NK-92 (cell line): ENCODE measurements around the gene MRAS.

Source experiments
- DNase-seq: peaks from one replicate; lab custom pipeline; 2025; ENCODE audit not compliant: unreplicated experiment; lab: John Stamatoyannopoulos, UW

MRAS gene

GRCh38 chr3:138384976-138385375, 36.6 kb downstream of the MRAS start:
- DNase-seq, result no peak

- DNase-seq, result no peak
Observed at GRCh38 chr3:138389144-138389601, 40.8 kb downstream of the MRAS start.

- DNase-seq, result no peak
Observed at GRCh38 chr3:138389841-138390581, 41.6 kb downstream of the MRAS start.

- DNase-seq, result no peak
Observed at GRCh38 chr3:138390582-138390932, 42.2 kb downstream of the MRAS start.

- DNase-seq, result no peak
Observed at GRCh38 chr3:138394156-138394555, 45.8 kb downstream of the MRAS start.

GRCh38 chr3:138394686-138395085, 46.3 kb downstream of the MRAS start:
- DNase-seq, result no peak

GRCh38 chr3:138395865-138396751, 47.7 kb downstream of the MRAS start:
- no peak for DNase-seq

GRCh38 chr3:138396752-138397410, 48.5 kb downstream of the MRAS start:
- no peak for DNase-seq

- no peak for DNase-seq
Observed at GRCh38 chr3:138397983-138398382, 49.6 kb downstream of the MRAS start.

GRCh38 chr3:138398791-138399575, 50.6 kb downstream of the MRAS start:
- no peak for DNase-seq

GRCh38 chr3:138399766-138400165, 51.4 kb downstream of the MRAS start:
- DNase-seq, result no peak

- no peak for DNase-seq
Observed at GRCh38 chr3:138400651-138401070, 52.3 kb downstream of the MRAS start.

- DNase-seq, result no peak
Observed at GRCh38 chr3:138401834-138402233, 53.5 kb downstream of the MRAS start.

- no peak for DNase-seq
Observed at GRCh38 chr3:138404121-138404520, 55.7 kb downstream of the MRAS start.

- no peak for DNase-seq
Observed at GRCh38 chr3:138405001-138405400, 56.6 kb downstream of the MRAS start.

- no peak for DNase-seq
Observed at GRCh38 chr3:138405486-138405885, 57.1 kb downstream of the MRAS start.

GRCh38 chr3:138406606-138407005, 58.2 kb downstream of the MRAS start:
- DNase-seq, result no peak

- no peak for DNase-seq
Observed at GRCh38 chr3:138407236-138407907, 59.0 kb downstream of the MRAS start.

- DNase-seq, result no peak
Observed at GRCh38 chr3:138408751-138409570, 60.6 kb downstream of the MRAS start.
